Pancreas (tissue), 10 donors: ENCODE measurements around the gene CLDN3. TPM values are rescaled to one million over a fixed set of nuclear protein-coding genes. Genes with fewer than 3 reads are reported as not detected.
"Not testable (repeated sequence)": the region's sequence is repeated elsewhere in the genome, so short reads cannot be mapped to it uniquely, and the experiment has no call there.

ENCODE experiments used
- ATAC-seq, 4 donors: fragments of 200-7000 bp; cut with Tn5 transposase; one replicate each; pipeline versions ENCODE4 v1.8.0 to v1.9.1; 2020; ENCODE audit warnings: mild to moderate bottlenecking in 4 of 4, moderate library complexity in 4 of 4
- DNase-seq, 6 donors: peaks; one replicate each; pipeline ENCODE4 v3.0.0-alpha.2; 2020
- FAIRE-seq: peaks from 2 replicates; lab custom pipeline; 2012; peaks lifted over from hg19 to GRCh38; lab: Jason Lieb, UNC
- H3K27ac ChIP-seq, 4 donors: fragments of 200-600 bp; sonication (generic); 1 replicate in 3 of 4; 2 replicates in 1 of 4; pipeline versions ENCODE4 v1.5.0 to v1.8.0; 2020
- H3K27me3 ChIP-seq, 4 donors: fragments of 200-600 bp; one replicate each; pipeline ENCODE4 v1.8.0; 2021
- H3K36me3 ChIP-seq, 3 donors: fragments of 200-600 bp; sonication (generic) in 1 of 3; one replicate each; pipeline versions ENCODE4 v1.5.0 to v1.8.0; 2020 to 2021
- H3K4me1 ChIP-seq, 3 donors: fragments of 200-600 bp; one replicate each; pipeline ENCODE4 v1.8.0; 2021
- H3K4me3 ChIP-seq, 4 donors: fragments of 200-600 bp; sonication (generic) in 2 of 4; one replicate each; pipeline versions ENCODE4 v1.5.0 to v1.8.0; 2020 to 2021
- H3K9me3 ChIP-seq, 4 donors: fragments of 200-600 bp; one replicate each; pipeline ENCODE4 v1.8.0; 2021
- WGBS, 2 donors: extraction: QIAGEN DNeasy Blood & Tissue Kit; methylation state at CpG; one replicate each; pipeline ENCODE4 v1.1.7; 2013; 5-methylcytosine and 5-hydroxymethylcytosine counted together
- intact Hi-C, 3 donors: fragments of 100-400 bp; cut with DNase I; formaldehyde crosslinking; loops; one replicate each; pipeline versions ENCODE4 v1.11.1 to v1.14.2; 2022
- polyA plus RNA-seq, 2 donors: library from polyadenylated mRNA; stranded (reverse); fragments of 200-250 nt; gene quantifications; one replicate each; pipeline ENCODE4 v1.2.3, GENCODE V29; 2013
- total RNA-seq, 6 donors: library from RNA; stranded (reverse); fragmentation: NEBNext Ultra II Directional in 4 of 6; extraction: Animal tissue kit (Norgen Biotek cat#: 25700) in 4 of 6; gene quantifications; one replicate each; pipeline versions ENCODE4 v1.2.1 to v1.2.4, GENCODE V29; 2021 to 2023
- TF ChIP-seq, protein P1 (sequence below), 4 donors: fragments of 200-600 bp; sonication (generic) in 3 of 4; IDR thresholded peaks; one replicate each; pipeline versions ENCODE4 v1.5.0 to v1.8.0; 2021; ENCODE audit warnings: antibody characterized with exemption in 4 of 4
- donor health status: healthy with polysubstance abuse.
- donor health status: DM: no; HTN: no; CAD: no; lungs with moderate emphysema.
- donor health status: DM: no; HTN: no; CAD: no.
- donor health status: control.
- donor health status: control.
- donor health status: Bipolar disorder and iron deficiency.
- donor health status: DM: yes; HTN: yes; CAD: no.
- donor health status: DM: no; HTN: no; CAD: no.
- donor health status: DM: no; HTN: no; CAD: no.
- donor health status: DM: yes; HTN: yes; CAD: no.

The CLDN3 gene
- total and polyA plus RNA-seq, 8 donors, result 42.9 to 122 (median 53.1) TPM

DNA sequence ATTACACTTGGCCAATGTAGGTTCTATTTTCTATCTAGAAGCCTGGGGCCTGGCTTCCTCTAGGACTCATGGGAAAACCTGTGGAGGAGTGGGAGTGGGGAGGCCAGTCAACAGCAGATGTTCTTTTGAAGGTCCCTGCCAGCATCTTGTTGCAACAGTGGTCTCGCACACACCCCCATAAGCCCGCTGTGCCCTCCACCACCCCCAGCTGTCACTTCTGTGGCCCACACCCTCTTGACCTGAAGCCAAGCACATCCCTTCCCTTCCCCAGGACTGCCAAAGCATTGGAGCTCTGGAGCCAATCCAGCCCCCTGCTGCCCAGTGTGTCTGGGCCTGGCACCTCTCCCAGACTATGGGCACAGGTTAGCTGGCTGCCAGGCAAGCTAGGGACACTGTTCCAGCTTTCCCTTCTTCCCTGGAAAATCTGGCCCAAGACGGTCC is 48.7 kb downstream of the CLDN3 start:
- Histone ChIP-seq H3K4me3 (no peak overlapping the region), H3K27ac (peak overlapping the region in 2 of 4 donors; percentile 22 to 28), H3K9me3 (no peaks in the 10 kb centered on the region), H3K27me3 (no peaks in the 10 kb centered on the region), H3K36me3 (no peaks in the 10 kb centered on the region), H3K4me1 (peaks cover 0 to 11% (median 4%) of the 10 kb centered on the region in 3 donors)
- 5 to 17% methylated on average over 3 of the region's 3 CpGs for WGBS, 2 donors
- ATAC-seq (peak; percentile 73 to 81 (median 76)), DNase-seq (peak; percentile 82 to 94 (median 86)), FAIRE-seq (no peak)
- intact Hi-C loops, result loop anchor here in 2 of 3 donors (5.0 to 10.0 kb wide), 2 partner anchors 117 to 119 kb away; no protein-coding TSS in a partner anchor
- TF ChIP-seq, protein P1, sequence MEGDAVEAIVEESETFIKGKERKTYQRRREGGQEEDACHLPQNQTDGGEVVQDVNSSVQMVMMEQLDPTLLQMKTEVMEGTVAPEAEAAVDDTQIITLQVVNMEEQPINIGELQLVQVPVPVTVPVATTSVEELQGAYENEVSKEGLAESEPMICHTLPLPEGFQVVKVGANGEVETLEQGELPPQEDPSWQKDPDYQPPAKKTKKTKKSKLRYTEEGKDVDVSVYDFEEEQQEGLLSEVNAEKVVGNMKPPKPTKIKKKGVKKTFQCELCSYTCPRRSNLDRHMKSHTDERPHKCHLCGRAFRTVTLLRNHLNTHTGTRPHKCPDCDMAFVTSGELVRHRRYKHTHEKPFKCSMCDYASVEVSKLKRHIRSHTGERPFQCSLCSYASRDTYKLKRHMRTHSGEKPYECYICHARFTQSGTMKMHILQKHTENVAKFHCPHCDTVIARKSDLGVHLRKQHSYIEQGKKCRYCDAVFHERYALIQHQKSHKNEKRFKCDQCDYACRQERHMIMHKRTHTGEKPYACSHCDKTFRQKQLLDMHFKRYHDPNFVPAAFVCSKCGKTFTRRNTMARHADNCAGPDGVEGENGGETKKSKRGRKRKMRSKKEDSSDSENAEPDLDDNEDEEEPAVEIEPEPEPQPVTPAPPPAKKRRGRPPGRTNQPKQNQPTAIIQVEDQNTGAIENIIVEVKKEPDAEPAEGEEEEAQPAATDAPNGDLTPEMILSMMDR (IDR thresholded peaks at IDR 0.05), result no peak

DNA sequence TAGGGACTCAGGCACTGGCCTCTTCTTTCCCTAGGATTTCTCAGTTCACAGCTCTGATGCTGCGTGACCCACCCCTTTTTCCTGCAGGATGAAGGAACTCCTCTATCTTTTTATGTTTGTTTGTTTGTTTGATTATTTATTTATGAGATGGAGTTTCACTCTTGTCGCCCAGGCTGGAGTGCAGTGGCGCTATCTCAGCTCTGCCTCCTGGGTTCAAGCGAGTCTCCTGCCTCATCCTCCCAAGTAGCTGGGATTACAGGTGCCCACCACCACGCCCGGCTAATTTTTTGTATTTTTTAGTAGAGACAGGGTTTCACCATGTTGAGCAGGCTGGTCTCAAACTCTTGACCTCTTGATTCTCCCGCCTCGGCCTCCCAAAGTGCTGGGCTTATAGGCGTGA is 49.6 kb downstream of the CLDN3 start:
- not testable (repeated sequence) for H3K9me3 ChIP-seq, H3K27me3 ChIP-seq, ATAC-seq, H3K36me3 ChIP-seq, DNase-seq, FAIRE-seq, H3K4me3 ChIP-seq, H3K27ac ChIP-seq
- peaks cover 0 to 11% (median 4%) of the 10 kb centered on the region in 3 donors for H3K4me1 ChIP-seq
- intact Hi-C loops, result loop anchor here in 2 of 3 donors (5.0 to 10.0 kb wide), 2 partner anchors 116 to 118 kb away; no protein-coding TSS in a partner anchor
- WGBS, 2 donors, result 86 to 95% methylated on average over 9 of the region's 9 CpGs

DNA sequence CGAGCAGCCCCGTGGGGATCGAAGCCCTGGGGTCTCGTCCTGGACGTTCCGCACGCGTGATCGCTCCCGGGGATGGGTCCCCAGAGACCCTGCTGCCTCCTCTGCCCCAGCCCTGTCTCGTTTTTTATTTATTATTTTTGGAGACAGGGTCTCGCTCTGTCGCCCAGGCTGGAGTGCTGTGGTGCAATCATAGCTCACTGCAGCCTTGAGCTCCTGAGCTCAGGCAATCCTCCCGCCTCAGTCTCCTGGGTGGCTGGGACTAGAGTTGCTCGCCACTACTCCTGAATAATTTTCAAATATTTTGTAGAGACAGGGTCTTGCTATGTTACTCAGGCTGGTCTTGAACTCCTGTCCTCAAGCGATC is 50.3 kb downstream of the CLDN3 start:
- no peak for FAIRE-seq

More for the DNA sequence above, 50.3 kb downstream of the CLDN3 start:
- Histone ChIP-seq H3K27ac (no peak overlapping the region), H3K27me3 (no peaks in the 10 kb centered on the region), H3K4me1 (peaks cover 0 to 11% (median 4%) of the 10 kb centered on the region in 3 donors), H3K36me3 (no peaks in the 10 kb centered on the region), H3K4me3 (peak overlapping the region in 2 of 4 donors; percentile 79 to 94), H3K9me3 (no peaks in the 10 kb centered on the region)
- intact Hi-C loops, result loop anchor here in 2 of 3 donors (5.0 to 10.0 kb wide), 2 partner anchors 115 to 117 kb away; no protein-coding TSS in a partner anchor
- ATAC-seq, result peak; percentile 1 to 22 (median 5)
- TF ChIP-seq, protein P1 (IDR thresholded peaks at IDR 0.05), result no peak
- WGBS, 2 donors, result 7 to 13% methylated on average over 10 to 16 of the region's 16 CpGs
- DNase-seq, result no peak

Other genes with a start within 250 kb of the CLDN3 start
- 10 to 100 TPM; 16.1 to 29.0 (median 18.9) TPM for gene BAZ1B, start 248.0 kb downstream of the CLDN3 start, total RNA-seq
- 10 to 100 TPM; 11.6 to 12.8 TPM for gene BAZ1B, start 248.0 kb downstream of the CLDN3 start, polyA plus RNA-seq
- 10 to 100 TPM; 13.5 to 20.9 (median 17.1) TPM for gene BCL7B, start 212.6 kb downstream of the CLDN3 start, total RNA-seq
- gene BCL7B, start 212.6 kb downstream of the CLDN3 start, polyA plus RNA-seq, result 10 to 100 TPM; 34.4 to 44.6 TPM
- 10 to 100 TPM; 21.2 to 38.9 (median 28.3) TPM for gene TBL2, start 191.7 kb downstream of the CLDN3 start, total RNA-seq
- gene TBL2, start 191.7 kb downstream of the CLDN3 start, polyA plus RNA-seq, result 10 to 100 TPM; 17.2 to 26.1 TPM
- gene MLXIPL, start 145.7 kb downstream of the CLDN3 start, total RNA-seq, result 10 to 100 TPM in 5 of 6 donors, 1 to 10 TPM in 1; 8.8 to 25.9 (median 19.5) TPM
- gene MLXIPL, start 145.7 kb downstream of the CLDN3 start, polyA plus RNA-seq, result 100 to 1,000 TPM; 146 to 176 TPM
- gene VPS37D, start 102.4 kb downstream of the CLDN3 start, total RNA-seq, result 1 to 10 TPM; 2.6 to 3.9 (median 2.9) TPM
- 1 to 10 TPM; 4.5 to 8.2 TPM for gene VPS37D, start 102.4 kb downstream of the CLDN3 start, polyA plus RNA-seq
- gene DNAJC30, start 86.8 kb downstream of the CLDN3 start, total RNA-seq, result 1 to 10 TPM; 4.1 to 8.2 (median 5.6) TPM
- 1 to 10 TPM; 5.1 to 6.4 TPM for gene DNAJC30, start 86.8 kb downstream of the CLDN3 start, polyA plus RNA-seq
- 10 to 100 TPM; 26.9 to 36.8 (median 33.0) TPM for gene BUD23, start 86.7 kb downstream of the CLDN3 start, total RNA-seq
- gene BUD23, start 86.7 kb downstream of the CLDN3 start, polyA plus RNA-seq, result 10 to 100 TPM; 46.7 to 62.9 TPM
- gene STX1A, start 50.6 kb downstream of the CLDN3 start, total RNA-seq, result 10 to 100 TPM in 2 of 6 donors, 1 to 10 TPM in 4; 2.3 to 11.9 (median 6.9) TPM
- 10 to 100 TPM; 31.8 to 95.7 TPM for gene STX1A, start 50.6 kb downstream of the CLDN3 start, polyA plus RNA-seq
- 10 to 100 TPM; 16.0 to 30.6 (median 22.1) TPM for gene ABHD11, start 31.5 kb downstream of the CLDN3 start, total RNA-seq
- 10 to 100 TPM; 91.0 to 95.2 TPM for gene ABHD11, start 31.5 kb downstream of the CLDN3 start, polyA plus RNA-seq
- 100 to 1,000 TPM in 2 of 6 donors, 10 to 100 TPM in 4; 47.8 to 150 (median 65.1) TPM for gene CLDN4, start 60.7 kb upstream of the CLDN3 start, total RNA-seq
- 10 to 100 TPM; 73.1 to 75.2 TPM for gene CLDN4, start 60.7 kb upstream of the CLDN3 start, polyA plus RNA-seq
- gene METTL27, start 72.2 kb upstream of the CLDN3 start, total RNA-seq, result 10 to 100 TPM in 1 of 6 donors, 1 to 10 TPM in 5; 3.0 to 11.2 (median 4.7) TPM
- 1 to 10 TPM; 5.6 to 6.6 TPM for gene METTL27, start 72.2 kb upstream of the CLDN3 start, polyA plus RNA-seq
- gene TMEM270, start 90.9 kb upstream of the CLDN3 start, total RNA-seq, result under 1 TPM in 1 of 6 donors, not detected in 5; 0.25 TPM
- under 1 TPM in 1 of 2 donors, not detected in 1; 0.31 TPM for gene TMEM270, start 90.9 kb upstream of the CLDN3 start, polyA plus RNA-seq